HCT116 (cell line): ENCODE data around the gene CRELD2. TPM values are rescaled to one million over a fixed set of nuclear protein-coding genes. Genes with fewer than 3 reads are reported as not detected.

Source experiments
- ATF3 ChIP-seq: IDR thresholded peaks from 2 replicates; pipeline ENCODE4 v1.6.1; 2012
- CEBPB ChIP-seq: IDR thresholded peaks from 2 replicates; pipeline ENCODE4 v1.6.1; 2012; ENCODE audit warnings: low read depth
- EZH2 ChIP-seq: fragments of 200-600 bp; sonication (generic); IDR thresholded peaks from 2 replicates; pipeline ENCODE4 v1.6.1; 2017; ENCODE audit warnings: antibody characterized with exemption, mixed run types
- FOSL1 ChIP-seq: IDR thresholded peaks from 2 replicates; pipeline ENCODE4 v1.6.1; 2012; ENCODE audit warnings: low read depth
- JUND ChIP-seq: IDR thresholded peaks from 2 replicates; pipeline ENCODE4 v1.6.1; 2012
- MAX ChIP-seq: IDR thresholded peaks from 2 replicates; pipeline ENCODE4 v1.6.1; 2012
- REST ChIP-seq: IDR thresholded peaks from 2 replicates; pipeline ENCODE4 v1.6.1; 2012; ENCODE audit warnings: low read depth
- TCF7L2 ChIP-seq: IDR thresholded peaks from 2 replicates; pipeline ENCODE4 v1.7.0; 2011; ENCODE audit warnings: borderline replicate concordance, inconsistent platforms; ENCODE audit not compliant: insufficient read depth, insufficient read length; ENCODE audit errors: extremely low read depth
- YY1 ChIP-seq: IDR thresholded peaks from 2 replicates; pipeline ENCODE4 v1.6.1; 2011; ENCODE audit warnings: low read length, low read depth, moderate library complexity, mild to moderate bottlenecking; ENCODE audit not compliant: insufficient replicate concordance; ENCODE audit errors: extremely low read depth
- ZBTB33 ChIP-seq: IDR thresholded peaks from 2 replicates; pipeline ENCODE4 v1.6.1; 2011; ENCODE audit warnings: mild to moderate bottlenecking, low read length, moderate library complexity; ENCODE audit not compliant: insufficient replicate concordance; ENCODE audit errors: extremely low read depth
- ZFX ChIP-seq: fragments of 450-650 bp; IDR thresholded peaks from 2 replicates; pipeline ENCODE4 v1.6.1; 2017
- ZNF274 ChIP-seq: fragments of 200-500 bp; sonication (Bioruptor generic); IDR thresholded peaks from 2 replicates; pipeline ENCODE4 v1.6.1; 2014; ENCODE audit warnings: mild to moderate bottlenecking, low read depth, low read length, inconsistent platforms
- total RNA-seq: library from RNA; stranded (reverse); gene quantifications from one replicate; pipeline ENCODE4 v1.2.1, GENCODE V29; 2021; ENCODE audit not compliant: unreplicated experiment

Gene CRELD2
- total RNA-seq, 1 experiment from 2014 or later, result 45.8 TPM

GRCh38 chr22:49920859-49921258 lies 2.4 kb downstream of the CRELD2 start (continued):
- TF ChIP-seq REST (no peak), FOSL1 (no peak), ATF3 (no peak), TCF7L2 (no peak), EZH2 (no peak), YY1 (no peak), MAX (no peak), ZBTB33 (no peak), ZNF274 (no peak), ZFX (no peak), JUND (no peak), CEBPB (no peak)
